NCI-H2196 treated with DMSO at 0.1 percent for 48 hours (cell line): ENCODE data around the gene ABCC4.

Experiments used
- DNase-seq: peaks from one replicate; lab custom pipeline; 2025; ENCODE audit not compliant: unreplicated experiment; lab: John Stamatoyannopoulos, UW

ABCC4 gene

DNA sequence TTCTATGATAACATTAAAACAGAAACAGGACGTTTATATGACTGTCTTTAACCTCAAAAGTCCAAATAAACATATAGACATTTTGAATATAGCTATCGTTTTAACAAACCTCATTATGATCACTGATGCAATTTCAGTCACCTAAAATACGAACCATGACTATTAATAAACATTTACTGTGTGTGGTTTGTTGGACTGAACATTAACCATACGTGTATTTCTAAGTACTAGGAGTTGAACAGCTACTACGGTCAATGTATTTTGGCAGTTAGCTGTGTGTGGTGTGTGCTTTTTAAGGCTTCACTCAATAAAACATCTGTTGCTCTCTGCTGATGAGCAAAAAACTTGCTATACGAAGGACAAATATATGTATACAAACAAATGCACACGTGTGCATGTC is 281.4 kb downstream of the ABCC4 start:
- DNase-seq, result no peak

GRCh38 chr13:95007322-95007721 is 293.9 kb downstream of the ABCC4 start:
- DNase-seq, result no peak

GRCh38 chr13:95005300-95005699 is 296.0 kb downstream of the ABCC4 start:
- no peak for DNase-seq

DNA sequence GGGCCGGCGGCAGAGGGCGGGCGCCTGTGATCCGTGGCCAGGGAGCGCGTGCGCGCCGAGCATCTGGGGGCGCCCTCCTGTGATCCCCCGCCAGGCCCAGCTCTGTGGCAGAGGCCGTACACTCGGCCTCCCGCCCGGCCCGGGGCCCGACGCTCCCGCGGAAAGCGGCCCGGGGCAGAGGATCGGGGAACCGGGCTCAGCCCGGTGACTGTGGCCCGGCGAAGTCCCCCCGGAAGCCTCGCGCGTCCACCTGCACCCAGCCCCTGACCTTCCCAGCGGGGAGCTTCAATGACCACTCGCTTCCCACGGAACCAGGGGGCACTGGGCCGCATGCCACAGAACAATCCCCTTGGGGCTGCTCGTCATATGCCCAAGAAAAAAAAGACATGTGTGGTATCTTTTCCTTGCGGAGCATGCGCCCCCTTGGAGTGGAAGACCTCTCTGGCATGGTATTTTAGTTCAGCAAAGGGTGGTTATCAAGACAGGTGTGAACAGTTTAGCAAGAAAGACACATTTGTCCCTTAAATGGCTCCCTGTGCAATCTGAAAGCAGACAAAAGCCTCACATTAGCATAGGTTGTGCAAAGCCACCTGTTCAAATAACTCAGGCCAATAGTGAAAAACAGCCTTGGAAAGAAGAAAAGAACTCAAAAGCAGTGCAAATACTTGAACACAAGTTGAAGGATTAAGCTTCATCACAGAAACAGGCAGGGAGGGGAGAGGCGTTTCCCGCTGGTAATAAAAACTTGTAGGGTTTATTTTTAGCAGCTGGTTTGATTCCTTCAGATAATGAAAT is 298.0 kb downstream of the ABCC4 start:
- DNase-seq, result peak; percentile 13

DNA sequence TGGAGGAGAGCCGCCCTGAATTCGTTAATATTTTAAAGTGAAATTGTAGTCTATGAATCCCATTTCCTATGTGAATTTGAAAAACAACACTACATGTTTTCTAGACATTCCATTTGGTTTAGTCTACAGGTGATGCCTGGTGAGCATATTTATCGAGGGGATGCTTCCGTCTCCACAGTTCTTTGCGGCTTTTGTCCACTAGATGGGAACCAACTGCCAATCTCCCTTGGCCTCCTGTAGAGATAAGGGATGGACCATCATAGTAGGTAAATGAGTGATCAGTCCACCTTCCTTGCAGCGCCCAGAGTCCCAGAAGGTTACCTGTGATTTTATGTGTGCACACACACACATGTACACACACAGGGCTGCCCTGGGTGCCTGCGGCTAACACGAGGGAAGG is 299.1 kb downstream of the ABCC4 start:
- DNase-seq, result no peak

- DNase-seq, result no peak
Observed at GRCh38 chr13:94999871-95000270, 301.4 kb downstream of the ABCC4 start.

- DNase-seq, result no peak
Observed at GRCh38 chr13:94997126-94997525, 304.1 kb downstream of the ABCC4 start.

GRCh38 chr13:94996445-94996844 is 304.8 kb downstream of the ABCC4 start:
- no peak for DNase-seq

DNA sequence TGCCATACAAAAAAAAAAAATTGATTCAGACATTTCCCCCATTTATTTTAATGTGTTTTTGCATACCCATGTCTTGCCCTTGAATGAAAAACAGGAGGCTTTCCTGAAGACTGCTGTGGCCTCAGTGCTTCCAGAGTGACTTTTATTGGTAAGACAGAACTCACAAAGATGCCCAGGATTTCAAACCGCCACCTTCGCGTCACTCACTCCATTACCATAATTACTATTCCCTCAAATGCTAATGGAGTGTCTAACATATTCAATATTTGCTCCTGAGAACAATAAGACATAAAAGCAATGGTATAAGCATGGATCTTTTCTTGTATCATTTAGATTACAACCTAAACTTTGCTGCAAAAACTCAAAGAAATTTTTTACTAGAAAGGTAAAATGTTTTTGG is 306.7 kb downstream of the ABCC4 start:
- no peak for DNase-seq

GRCh38 chr13:94993616-94994015 is 307.6 kb downstream of the ABCC4 start:
- no peak for DNase-seq

DNA sequence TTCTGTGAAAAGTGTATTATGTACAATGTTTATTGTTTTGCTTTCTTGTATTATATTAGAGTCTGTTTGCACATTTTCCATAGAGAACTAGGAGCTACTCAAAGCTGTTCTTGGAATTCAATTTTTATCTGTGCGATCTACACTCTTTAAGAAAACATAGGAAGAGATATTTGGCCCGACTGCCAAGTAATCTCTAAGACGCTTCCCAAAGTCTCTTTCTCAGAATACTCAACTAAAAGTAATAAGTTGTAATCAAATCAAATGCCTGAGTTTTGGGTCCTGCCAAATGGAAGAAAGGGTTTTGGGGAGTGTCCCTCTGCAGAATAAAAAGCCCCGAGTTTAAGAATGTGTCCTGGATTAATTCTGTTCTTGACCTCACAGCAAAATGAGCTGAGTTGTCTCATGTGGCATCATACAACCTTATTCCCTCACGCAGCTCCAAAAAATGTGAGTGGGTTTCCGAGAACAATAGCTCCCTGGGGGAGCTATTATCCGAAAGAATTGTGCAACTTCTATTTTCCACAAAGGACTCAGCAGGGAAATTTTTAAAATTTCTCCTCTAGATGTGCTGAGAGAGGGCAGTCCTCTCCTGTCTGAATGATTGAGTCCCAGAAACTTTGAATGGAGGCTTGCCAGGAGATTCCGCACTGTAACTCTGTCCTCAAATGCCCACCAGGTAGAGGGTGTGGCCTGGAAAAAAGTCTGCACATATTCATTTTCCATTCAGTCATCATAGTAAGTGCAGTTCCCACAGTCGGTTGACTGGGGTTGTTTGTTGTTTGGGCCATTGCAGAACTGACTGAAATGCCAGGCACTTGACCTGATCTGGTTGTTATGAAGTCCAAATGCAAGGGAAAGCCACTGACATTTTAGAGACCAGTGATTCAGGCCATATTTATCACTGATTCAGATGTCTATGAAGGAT is 309.0 kb downstream of the ABCC4 start:
- no peak for DNase-seq

DNA sequence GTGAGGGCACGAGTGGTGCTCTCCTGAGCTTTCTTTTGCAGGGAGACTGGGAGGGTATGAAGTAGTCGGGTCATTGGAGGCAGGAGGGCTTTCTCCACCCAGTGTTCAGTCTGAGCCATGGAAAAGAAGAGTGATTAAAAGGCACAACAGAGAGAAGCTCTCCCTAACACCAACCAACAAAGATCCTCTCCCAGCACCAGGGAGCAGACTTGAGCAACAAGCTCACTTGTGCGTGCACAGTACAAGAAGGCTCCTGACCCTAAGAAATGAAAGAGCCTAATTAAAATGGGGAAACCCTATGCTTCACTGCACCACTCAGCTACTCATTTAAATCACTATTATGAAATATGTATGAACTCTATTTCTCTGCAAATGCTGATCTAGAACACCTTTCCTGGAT is 312.6 kb downstream of the ABCC4 start:
- no peak for DNase-seq

- no peak for DNase-seq
Observed at GRCh38 chr13:94987869-94988268, 313.4 kb downstream of the ABCC4 start.

DNA sequence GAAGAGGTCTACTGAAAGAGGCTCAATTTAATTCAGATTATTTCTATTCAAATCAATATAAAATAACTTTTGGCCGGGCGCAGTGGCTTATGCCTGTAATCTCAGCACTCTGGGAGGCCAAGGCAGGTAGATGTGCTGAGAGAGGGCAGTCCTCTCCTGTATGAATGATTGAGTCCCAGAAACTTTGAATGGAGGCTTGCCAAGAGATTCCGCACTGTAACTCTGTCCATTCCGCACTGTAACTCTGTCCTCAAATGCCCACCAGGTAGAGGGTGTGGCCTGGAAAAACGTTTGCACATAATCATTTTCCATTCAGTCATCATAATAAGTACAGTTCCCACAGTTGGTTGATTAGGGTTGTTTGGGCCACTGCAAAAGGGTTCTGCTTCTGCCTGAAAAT is 314.2 kb downstream of the ABCC4 start:
- DNase-seq, result no peak

- no peak for DNase-seq
Observed at GRCh38 chr13:94984958-94985357, 316.3 kb downstream of the ABCC4 start.

DNA sequence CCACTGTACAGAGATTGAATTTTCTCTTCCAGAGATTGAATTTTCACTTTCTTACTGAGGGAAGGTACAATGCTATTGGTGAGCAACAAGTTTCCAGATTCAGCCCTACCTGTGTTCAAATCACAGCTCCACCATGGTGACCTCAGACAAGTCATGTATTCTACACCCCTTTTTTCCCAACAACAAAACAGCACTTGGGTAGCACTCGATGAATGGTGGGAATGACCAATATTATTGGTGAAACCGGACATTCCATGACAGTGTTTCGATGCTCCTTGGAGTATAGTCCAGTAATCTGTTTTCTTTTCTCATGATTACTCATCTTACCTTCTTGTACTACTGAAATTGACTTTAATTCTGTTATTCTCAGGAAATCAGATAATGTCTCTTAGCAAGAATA is 322.7 kb downstream of the ABCC4 start:
- no peak for DNase-seq

DNA sequence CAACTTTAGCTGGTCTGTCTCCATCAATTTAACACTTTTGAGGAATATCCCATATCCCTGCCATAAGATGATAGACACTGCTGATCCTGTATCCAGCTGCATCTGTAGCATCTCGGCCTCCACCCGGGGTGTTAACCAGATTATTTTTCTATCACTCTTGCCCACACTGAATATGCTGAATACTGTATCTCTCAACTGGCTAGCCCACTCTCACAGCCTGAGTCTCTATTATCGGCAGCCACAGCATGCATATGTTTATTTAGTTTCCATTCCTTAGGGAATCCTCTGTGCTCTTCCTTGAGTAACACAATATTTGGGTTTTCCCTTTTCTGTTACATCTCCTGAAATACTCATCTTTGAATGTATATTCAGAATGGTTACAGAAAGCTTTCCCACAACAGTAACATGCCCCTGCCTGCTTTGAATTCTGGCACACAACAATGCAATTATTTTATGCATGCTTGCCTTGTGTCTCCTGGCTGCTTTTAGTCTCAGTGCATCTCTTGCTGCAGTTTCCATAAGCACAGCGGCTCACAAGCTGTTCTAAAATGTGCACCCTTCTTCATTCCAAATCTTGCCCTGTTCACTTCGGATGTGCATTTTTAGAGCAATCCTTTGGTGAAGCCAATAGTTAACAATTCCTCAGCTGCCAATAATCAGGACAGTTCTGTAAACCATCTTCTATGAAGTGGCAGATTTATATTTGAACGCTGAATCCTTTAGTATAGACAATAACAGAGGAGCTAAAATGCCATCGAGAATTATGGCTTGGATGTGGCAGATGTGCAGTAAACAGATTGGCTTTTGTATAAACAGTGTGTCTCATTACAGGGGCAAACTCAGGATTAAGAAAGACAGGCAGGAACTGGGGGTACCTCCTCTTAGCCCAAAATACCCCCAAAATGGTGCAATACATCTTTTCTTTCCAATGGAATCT is 327.0 kb downstream of the ABCC4 start:
- no peak for DNase-seq

GRCh38 chr13:94972262-94972661 is 329.0 kb downstream of the ABCC4 start:
- DNase-seq, result no peak
